ENCODE measurements around the gene RHOH.

- TF ChIP-seq CTCF (IDR thresholded peaks at IDR 0.05; ENCODE audit: low read depth, low read length, poor library complexity, severe bottlenecking) (no peak), EZH2phosphoT487 (IDR thresholded peaks at IDR 0.05; ENCODE audit: borderline replicate concordance, low read length) (no peak)
Observed at GRCh38 chr4:40157436-40157835, 39.4 kb upstream of the RHOH start.

All from DOHH2 (cell line).